Measurements from ENCODE around the gene TEX26. TPM values are rescaled to one million over a fixed set of nuclear protein-coding genes. Genes with fewer than 3 reads are reported as not detected.

The TEX26 gene
- total and polyA plus RNA-seq, 2 of the 4 experiments (the other 2 are of a cell fraction) = not detected

GRCh38 chr13:30898070-30898469 is 34.4 kb upstream of the TEX26 start:
- Histone ChIP-seq H3K18ac (ENCODE audit: low read depth, low read length) (peak overlapping the region; percentile 81), H3K9me3 (ENCODE audit: control insufficient read depth, insufficient read depth, low read length) (no peaks in the 10 kb centered on the region), H3K14ac (replicated peaks; ENCODE audit: low read depth, low read length) (peak overlapping the region; percentile 72), H3K4ac (ENCODE audit: low read depth, low read length) (peak overlapping the region; percentile 72; the same call in 1 of the 2 replicates), H3K79me1 (ENCODE audit: low read depth in 1 of 2, low read length in 2 of 2) (peaks cover 0 to 5% of the 10 kb centered on the region in 2 experiments; a peak in 1 of 4 replicates), H4K8ac (ENCODE audit: low read depth in 2 of 2, low read length in 2 of 2) (peak overlapping the region; percentile 30 to 36), H3K9ac (ENCODE audit: low read depth, low read length) (no peak overlapping the region), H2AK5ac (ENCODE audit: low read depth, low read length) (peak overlapping the region; percentile 36), H4K91ac (ENCODE audit: insufficient read depth, low read depth, low read length) (peak overlapping the region; percentile 59), H3K4me1 (ENCODE audit: control insufficient read depth, insufficient read depth, low read length) (peaks cover 28% of the 10 kb centered on the region), H2BK20ac (ENCODE audit: low read depth, low read length) (peak overlapping the region; percentile 74), H3K4me3 (ENCODE audit: insufficient read depth, low read depth, low read length) (no peak overlapping the region), H3K36me3 (ENCODE audit: control insufficient read depth, insufficient read depth, low read length) (no peaks in the 10 kb centered on the region), H3K27ac (ENCODE audit: insufficient read depth, low read length) (no peak overlapping the region), H3K23ac (ENCODE audit: low read depth, low read length) (no peak overlapping the region), H2AK9ac (replicated peaks; ENCODE audit: low read depth, low read length, poor library complexity) (no peak overlapping the region), H3K27me3 (ENCODE audit: control insufficient read depth, insufficient read depth, low read length) (no peaks in the 10 kb centered on the region), H4K5ac (ENCODE audit: low read depth, low read length) (peak overlapping the region; percentile 66), H3K9me1 (ENCODE audit: insufficient read depth, low read length) (peaks cover 23% of the 10 kb centered on the region), H4K20me1 (ENCODE audit: insufficient read depth, low read length) (no peaks in the 10 kb centered on the region), H3K56ac (ENCODE audit: extremely low read depth, insufficient read depth, low read length) (no peak overlapping the region), H2BK5ac (ENCODE audit: low read depth, low read length, poor library complexity, severe bottlenecking) (peak overlapping the region; percentile 7), H3K4me2 (ENCODE audit: low read depth, low read length) (no peak overlapping the region), H2BK120ac (ENCODE audit: low read depth, low read length) (peak overlapping the region; percentile 77; the same call in 1 of the 2 replicates), H2AFZ (replicated peaks; ENCODE audit: low read length, poor library complexity) (no peak overlapping the region), H2BK15ac (ENCODE audit: low read depth, low read length) (peak overlapping the region; percentile 66)
- in situ Hi-C loops (cut with MboI; ENCODE audit: low sequenced_read_pairs) = no loop called here
- intact Hi-C loops (cut with micrococcal nuclease) = loop anchor here (2.0 kb wide), 1 partner anchor 27 kb away; no protein-coding TSS in a partner anchor
- no peak for DNase-seq
- no TSS peak for BruUV-seq (replicated peaks)
- ATAC-seq (ENCODE audit: low read depth) = no peak
- dilution Hi-C loops (cut with HindIII; ENCODE audit: low sequenced_read_pairs, unreplicated experiment) = no loop called here
- CTCF ChIA-PET = no interaction called here
- POLR2A ChIA-PET (ENCODE audit: unreplicated experiment) = no interaction called here
- TF ChIP-seq FOS (IDR thresholded peaks at IDR 0.05; ENCODE audit: low read depth, low read length) (no peak), CTCF (conservative IDR thresholded peaks at IDR 0.05; ENCODE audit: low read depth, low read length) (no peak), CHD1 (IDR thresholded peaks at IDR 0.05; ENCODE audit: low read depth, low read length) (no peak), POLR2A (IDR thresholded peaks at IDR 0.05; ENCODE audit: low read depth, low read length) (no peak), SMC3 (IDR thresholded peaks at IDR 0.05; ENCODE audit: low read depth, low read length) (no peak), RCOR1 (IDR thresholded peaks at IDR 0.05; ENCODE audit: insufficient replicate concordance, low read length) (no peak), RFX5 (IDR thresholded peaks at IDR 0.05; ENCODE audit: low read depth, low read length) (no peak), USF2 (IDR thresholded peaks at IDR 0.05; ENCODE audit: low read depth, low read length) (no peak), RAD21 (IDR thresholded peaks at IDR 0.05; ENCODE audit: low read length) (no peak), MXI1 (IDR thresholded peaks at IDR 0.05; ENCODE audit: borderline replicate concordance, low read depth, low read length) (no peak), BHLHE40 (IDR thresholded peaks at IDR 0.05; ENCODE audit: low read depth, low read length) (no peak), CEBPB (IDR thresholded peaks at IDR 0.05; ENCODE audit: low read depth, low read length) (no peak), ELK1 (IDR thresholded peaks at IDR 0.05; ENCODE audit: borderline replicate concordance, low read depth, low read length) (no peak), MAFK (IDR thresholded peaks at IDR 0.05; ENCODE audit: low read depth, low read length) (no peak), NFE2L2 (IDR thresholded peaks at IDR 0.05; ENCODE audit: low read depth, low read length) (no peak)

All from IMR-90 (cell line).